ELR (cell line): ENCODE measurements around the gene TNS1.

ENCODE experiments used
- DNase-seq: peaks from one replicate; pipeline ENCODE4 v3.0.0-alpha.2; 2015; ENCODE audit warnings: low read depth

Gene TNS1

GRCh38 chr2:217929757-217930707 lies 72.8 kb downstream of the TNS1 start:
- no peak for DNase-seq

DNA sequence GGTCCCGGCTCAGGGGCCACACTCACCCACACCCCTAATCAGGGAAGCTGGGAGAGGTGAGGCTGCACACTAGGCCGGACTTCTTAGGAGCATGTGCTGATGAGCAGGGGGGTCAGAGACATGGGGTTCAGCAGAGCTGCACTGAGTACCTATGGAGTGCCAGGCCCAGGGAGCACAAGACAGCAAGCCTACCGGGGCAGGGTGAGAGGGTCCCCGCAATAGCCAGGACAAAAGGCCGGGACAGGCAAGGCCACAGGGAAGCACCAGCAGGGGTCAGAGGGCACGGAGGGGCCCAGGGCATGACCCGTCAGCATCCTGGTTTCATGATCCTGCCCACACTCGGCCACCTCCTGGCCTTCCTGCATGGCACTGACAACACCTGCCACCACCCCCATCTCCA lies 73.5 kb downstream of the TNS1 start:
- DNase-seq: no peak

GRCh38 chr2:217928324-217929181 lies 74.2 kb downstream of the TNS1 start:
- no peak for DNase-seq

DNA sequence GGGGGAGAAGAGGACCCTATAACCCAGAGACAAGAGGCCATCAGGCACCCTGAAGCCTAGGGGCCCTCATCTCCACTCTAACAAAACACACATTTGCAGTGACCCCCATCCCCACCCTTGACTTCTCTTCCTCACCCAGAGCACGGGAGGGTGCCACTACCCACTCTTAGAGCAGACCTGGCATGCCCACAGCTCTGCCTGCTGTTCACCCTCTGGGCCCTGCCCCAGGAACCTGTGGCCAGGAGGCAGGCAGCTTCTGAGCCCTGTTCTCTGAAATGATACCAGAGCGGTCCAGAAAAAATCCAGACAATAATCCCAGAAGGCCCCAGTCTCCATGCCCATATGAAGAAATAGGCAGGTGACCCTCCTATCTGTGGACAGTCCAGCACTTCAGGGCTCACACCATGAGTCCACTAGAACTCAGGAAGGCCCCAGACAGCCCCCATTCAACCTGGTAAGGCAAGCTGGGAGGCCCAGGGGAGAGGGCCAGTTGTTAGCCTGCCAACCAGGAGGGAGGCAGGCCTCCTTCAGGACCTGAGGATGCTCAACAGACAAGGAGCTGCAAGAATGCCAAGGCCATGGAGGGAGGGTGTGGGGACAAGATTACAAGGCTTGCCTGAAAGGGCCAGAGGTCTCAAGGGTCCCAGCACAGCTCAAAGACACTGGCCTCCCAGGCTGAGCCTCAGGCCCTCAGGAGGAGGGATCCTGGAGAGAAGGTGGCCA lies 75.0 kb downstream of the TNS1 start:
- no peak for DNase-seq

DNA sequence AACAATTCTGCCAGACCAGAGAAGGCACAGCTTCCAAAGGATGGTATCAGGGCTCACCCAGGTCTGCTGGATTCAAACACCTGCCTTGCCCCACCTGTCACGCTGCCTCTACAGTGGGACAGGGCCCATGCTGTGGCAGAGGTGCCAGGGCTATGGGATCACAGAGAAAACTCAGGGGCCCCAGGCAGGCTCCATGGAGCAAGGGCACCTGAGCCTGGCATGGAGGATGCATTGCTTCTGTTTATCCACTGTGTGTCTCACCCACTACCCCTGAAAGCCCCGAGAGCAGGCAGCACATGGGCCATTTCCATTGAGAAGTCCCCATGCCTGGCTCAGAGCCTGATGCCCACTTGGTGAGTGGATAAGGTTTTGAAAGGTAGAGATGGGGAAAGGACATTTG lies 76.0 kb downstream of the TNS1 start:
- no peak for DNase-seq

GRCh38 chr2:217924346-217924901 lies 78.4 kb downstream of the TNS1 start:
- DNase-seq: no peak

- no peak for DNase-seq
Observed at GRCh38 chr2:217923007-217923686, 79.6 kb downstream of the TNS1 start.

- DNase-seq: no peak
Observed at GRCh38 chr2:217922101-217923006, 80.4 kb downstream of the TNS1 start.

GRCh38 chr2:217920879-217921603 lies 81.8 kb downstream of the TNS1 start:
- no peak for DNase-seq

- DNase-seq: peak; percentile 62
Observed at GRCh38 chr2:217919781-217920351, 82.9 kb downstream of the TNS1 start.

DNA sequence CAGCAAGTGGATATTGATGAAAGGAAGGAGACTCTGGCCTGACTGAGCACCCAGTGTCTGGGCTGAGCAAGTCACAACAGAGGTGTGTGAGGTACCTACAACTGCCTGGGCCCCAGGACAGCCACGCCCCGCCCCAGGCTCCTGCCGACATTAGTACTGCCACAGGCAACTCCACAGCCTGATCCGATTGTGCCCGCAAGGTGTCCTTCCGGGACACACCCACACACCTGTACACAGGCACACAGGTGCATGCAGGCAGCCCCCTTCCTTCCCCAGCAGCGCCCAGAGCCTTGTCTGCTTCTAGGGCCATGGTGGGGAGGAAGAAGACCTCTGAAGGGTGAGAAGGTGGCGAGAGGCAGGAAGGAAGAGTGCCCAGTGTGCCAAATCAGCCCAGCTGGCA lies 83.6 kb downstream of the TNS1 start:
- no peak for DNase-seq

DNA sequence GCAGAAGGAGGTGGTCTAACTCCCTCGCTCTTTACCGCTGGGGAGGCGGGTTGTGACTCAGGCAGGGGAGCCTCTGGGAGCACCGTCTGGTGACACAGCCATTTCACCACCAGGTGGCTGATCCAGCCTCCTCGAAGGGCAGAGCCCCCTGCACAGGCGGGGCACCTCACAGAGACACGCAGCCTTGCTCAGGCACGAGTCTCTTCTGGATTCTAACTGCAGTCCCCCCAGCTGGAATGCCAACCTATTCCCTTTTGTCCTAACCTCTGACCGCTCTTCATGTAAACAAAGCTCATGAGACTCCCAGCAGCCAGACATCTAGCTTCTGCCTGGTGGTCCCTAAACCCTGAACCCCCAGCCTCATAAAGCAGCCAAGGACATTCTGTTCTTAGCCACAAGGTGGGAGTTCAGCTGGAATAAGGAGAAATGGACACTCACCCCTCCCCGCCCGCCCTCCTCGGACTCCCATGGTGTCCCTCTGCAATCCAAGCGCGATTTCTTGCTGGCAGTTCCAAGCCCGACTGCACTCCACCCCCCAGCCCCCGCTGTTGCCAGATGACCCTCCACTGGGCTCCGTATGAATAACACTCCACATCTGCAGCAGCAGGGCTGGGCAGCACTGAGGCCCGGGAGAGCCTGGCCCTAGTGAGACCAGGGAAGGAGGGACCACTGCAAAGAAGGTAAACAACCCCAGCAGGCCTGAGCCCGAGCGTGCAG lies 84.3 kb downstream of the TNS1 start:
- DNase-seq: peak; percentile 14

- no peak for DNase-seq
Observed at GRCh38 chr2:217916504-217917254, 86.1 kb downstream of the TNS1 start.

DNA sequence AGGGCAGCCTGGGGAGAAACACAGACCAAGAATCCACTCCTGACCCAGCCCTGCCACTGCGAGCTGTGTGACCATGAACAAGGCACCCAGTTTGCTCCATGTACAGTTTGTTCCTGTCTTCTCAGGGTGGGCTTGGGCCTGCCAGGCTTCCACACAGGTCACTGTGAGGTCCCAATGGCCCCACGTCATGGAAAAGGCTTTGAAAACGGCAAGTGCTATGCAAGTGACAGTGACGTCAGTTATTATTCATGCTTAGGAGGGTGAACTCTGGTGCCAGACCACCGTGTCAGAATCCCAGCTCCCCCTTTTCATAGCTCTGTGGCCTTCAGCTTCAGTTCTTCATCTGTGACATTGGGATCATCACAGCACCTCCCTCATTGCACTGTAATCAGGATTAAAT lies 87.1 kb downstream of the TNS1 start:
- DNase-seq: no peak

GRCh38 chr2:217914878-217915277 lies 87.9 kb downstream of the TNS1 start:
- no peak for DNase-seq

DNA sequence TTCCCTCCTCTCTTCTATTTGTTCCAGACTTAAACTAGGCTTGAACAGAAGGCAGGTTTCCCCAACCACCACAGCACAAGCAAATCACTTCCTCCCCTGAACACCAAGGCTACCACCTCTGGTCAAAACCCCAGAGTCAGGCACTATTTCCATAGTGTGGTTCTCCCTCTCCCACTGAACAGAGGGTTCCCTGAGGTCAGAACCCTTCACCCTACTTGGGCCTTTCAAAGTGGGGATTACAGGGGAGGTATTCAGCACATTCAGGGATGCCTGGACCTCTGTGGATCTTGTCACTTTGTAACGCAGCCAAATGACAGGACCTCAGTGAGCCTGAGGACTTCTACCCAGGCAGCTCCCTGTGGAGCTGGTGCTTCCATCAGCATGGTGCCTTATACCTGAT lies 88.7 kb downstream of the TNS1 start:
- DNase-seq: no peak

DNA sequence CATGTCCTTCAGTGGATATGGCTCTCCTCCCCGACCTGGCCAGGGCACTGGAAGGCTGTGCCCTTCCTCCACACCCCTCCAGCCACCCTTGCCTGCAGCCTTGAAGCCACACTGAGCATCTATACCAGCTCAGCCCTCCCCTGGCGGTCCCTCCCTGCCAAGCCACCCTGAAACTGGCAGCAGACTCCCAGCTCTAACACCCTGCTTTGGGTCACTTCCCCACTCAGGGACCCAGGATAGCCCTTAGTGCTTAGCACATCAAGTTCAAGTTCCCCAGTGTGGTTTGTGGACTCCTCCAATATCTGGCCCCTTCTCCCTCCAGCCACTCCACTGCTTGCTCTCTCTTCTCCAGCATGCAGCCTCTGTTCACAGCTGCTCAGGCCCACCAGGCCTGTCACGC lies 89.4 kb downstream of the TNS1 start:
- no peak for DNase-seq
